ENCODE data around the gene GAS2L2.

DNA sequence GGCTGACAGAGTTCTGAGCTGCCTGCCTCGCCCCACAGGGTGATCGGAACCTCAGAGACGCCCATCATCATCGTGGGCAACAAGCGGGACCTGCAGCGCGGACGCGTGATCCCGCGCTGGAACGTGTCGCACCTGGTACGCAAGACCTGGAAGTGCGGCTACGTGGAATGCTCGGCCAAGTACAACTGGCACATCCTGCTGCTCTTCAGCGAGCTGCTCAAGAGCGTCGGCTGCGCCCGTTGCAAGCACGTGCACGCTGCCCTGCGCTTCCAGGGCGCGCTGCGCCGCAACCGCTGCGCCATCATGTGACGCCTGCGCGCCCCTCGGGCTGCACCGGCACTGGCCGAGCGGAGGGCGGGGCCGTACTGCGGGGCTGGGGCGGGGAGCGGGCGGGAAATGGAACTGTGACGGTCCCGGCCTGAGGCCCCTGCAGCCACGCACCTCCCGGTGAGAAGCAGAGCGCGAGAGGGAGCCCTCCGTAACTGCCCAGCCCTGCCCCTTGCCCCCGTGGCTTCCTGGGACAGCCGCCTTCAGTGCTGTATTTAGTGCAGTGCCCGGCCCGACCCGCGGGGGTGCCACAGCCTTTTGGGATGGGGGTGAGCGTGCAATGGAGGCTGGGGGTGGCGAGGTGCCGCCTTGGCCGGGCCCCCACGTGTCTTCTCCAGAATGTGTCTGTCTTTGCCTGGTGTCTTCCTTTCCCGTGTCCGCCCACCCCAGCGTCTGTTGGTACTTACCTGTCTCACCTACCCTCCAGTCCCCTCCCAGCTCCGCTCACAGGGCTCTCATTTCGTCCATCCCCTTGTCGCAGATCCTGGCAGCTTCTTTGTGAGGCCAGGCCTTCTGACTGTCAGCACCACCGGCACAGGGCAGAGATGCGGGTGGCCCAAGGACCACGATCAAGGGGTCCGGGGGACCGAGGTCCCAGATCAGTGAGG lies 11.8 kb downstream of the GAS2L2 start:
- TF ChIP-seq POLR2A (IDR thresholded peaks at IDR 0.05; ENCODE audit: low read depth, low read length) (no peak), POLR2AphosphoS5 (IDR thresholded peaks at IDR 0.05; ENCODE audit: low read depth, low read length) (no peak), TAF1 (IDR thresholded peaks at IDR 0.05; ENCODE audit: low read depth, low read length) (no peak), SPI1 (IDR thresholded peaks at IDR 0.05; ENCODE audit: low read depth, low read length) (no peak)
